ENCODE results near the gene ERP29.

DNA sequence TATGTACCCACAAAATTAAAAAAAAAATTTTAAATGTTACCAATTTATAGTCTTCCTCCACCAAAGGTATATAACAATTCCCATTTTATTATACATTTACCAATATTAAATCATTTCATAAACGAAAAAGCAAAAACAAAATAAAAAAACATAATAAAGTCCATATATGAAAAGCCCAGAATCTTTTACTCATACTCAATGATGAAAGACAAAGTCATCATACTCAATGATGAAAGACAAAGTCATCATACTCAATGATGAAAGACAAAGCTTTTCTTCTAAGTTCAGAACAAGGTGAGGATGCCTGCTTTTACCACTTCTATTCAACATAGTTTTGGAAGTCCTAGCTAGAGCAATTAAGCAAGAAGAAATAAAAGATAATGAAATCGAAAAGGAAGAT, 28.4 kb upstream of the ERP29 start:
- TF ChIP-seq, protein P1, sequence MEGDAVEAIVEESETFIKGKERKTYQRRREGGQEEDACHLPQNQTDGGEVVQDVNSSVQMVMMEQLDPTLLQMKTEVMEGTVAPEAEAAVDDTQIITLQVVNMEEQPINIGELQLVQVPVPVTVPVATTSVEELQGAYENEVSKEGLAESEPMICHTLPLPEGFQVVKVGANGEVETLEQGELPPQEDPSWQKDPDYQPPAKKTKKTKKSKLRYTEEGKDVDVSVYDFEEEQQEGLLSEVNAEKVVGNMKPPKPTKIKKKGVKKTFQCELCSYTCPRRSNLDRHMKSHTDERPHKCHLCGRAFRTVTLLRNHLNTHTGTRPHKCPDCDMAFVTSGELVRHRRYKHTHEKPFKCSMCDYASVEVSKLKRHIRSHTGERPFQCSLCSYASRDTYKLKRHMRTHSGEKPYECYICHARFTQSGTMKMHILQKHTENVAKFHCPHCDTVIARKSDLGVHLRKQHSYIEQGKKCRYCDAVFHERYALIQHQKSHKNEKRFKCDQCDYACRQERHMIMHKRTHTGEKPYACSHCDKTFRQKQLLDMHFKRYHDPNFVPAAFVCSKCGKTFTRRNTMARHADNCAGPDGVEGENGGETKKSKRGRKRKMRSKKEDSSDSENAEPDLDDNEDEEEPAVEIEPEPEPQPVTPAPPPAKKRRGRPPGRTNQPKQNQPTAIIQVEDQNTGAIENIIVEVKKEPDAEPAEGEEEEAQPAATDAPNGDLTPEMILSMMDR (IDR thresholded peaks at IDR 0.05), result no peak
- no peak for TF ChIP-seq POLR2A (IDR thresholded peaks at IDR 0.05)
